Bronchial epithelial cell (primary cell): ENCODE measurements around the gene ITGA8. TPM values are rescaled to one million over a fixed set of nuclear protein-coding genes. Genes with fewer than 3 reads are reported as not detected.
"Not testable (repeated sequence)": the region's sequence is repeated elsewhere in the genome, so short reads cannot be mapped to it uniquely, and the experiment has no call there.

Source experiments
- DNase-seq: peaks from one replicate; pipeline ENCODE4 v3.0.0-alpha.2; 2010; ENCODE audit warnings: low read depth
- FAIRE-seq: peaks from 2 replicates; lab custom pipeline; 2011; peaks lifted over from hg19 to GRCh38; lab: Jason Lieb, UNC
- H3K27me3 ChIP-seq: 2 replicates; pipeline ENCODE4 v1.5.1; 2011; ENCODE audit warnings: low read length; ENCODE audit not compliant: control insufficient read depth, insufficient read depth
- H3K36me3 ChIP-seq: 2 replicates; pipeline ENCODE4 v1.5.1; 2011; ENCODE audit warnings: low read length; ENCODE audit not compliant: control insufficient read depth, insufficient read depth
- H3K4me3 ChIP-seq: 2 replicates; pipeline ENCODE4 v1.5.1; 2011; ENCODE audit warnings: mild to moderate bottlenecking, low read depth, low read length, control low read depth
- total RNA-seq: library from RNA; depleted of rRNA; stranded (reverse); fragments of >200 nt; gene quantifications from 2 replicates; pipeline ENCODE4 v1.2.1, GENCODE V29; 2014
- TF ChIP-seq, protein P1 (sequence below): IDR thresholded peaks from 2 replicates; pipeline ENCODE4 v1.5.1; 2011; ENCODE audit warnings: mild to moderate bottlenecking, moderate library complexity, low read length, control low read depth, inconsistent platforms; ENCODE audit not compliant: insufficient read depth, severe bottlenecking

Gene ITGA8
- total RNA-seq, 1 donor from 2014 or later, result under 0.01 TPM

- FAIRE-seq (no peak), DNase-seq (no peak)
- Histone ChIP-seq H3K4me3 (no peak overlapping the region), H3K27me3 (no peaks in the 10 kb centered on the region), H3K36me3 (no peaks in the 10 kb centered on the region)
- TF ChIP-seq, protein P1, sequence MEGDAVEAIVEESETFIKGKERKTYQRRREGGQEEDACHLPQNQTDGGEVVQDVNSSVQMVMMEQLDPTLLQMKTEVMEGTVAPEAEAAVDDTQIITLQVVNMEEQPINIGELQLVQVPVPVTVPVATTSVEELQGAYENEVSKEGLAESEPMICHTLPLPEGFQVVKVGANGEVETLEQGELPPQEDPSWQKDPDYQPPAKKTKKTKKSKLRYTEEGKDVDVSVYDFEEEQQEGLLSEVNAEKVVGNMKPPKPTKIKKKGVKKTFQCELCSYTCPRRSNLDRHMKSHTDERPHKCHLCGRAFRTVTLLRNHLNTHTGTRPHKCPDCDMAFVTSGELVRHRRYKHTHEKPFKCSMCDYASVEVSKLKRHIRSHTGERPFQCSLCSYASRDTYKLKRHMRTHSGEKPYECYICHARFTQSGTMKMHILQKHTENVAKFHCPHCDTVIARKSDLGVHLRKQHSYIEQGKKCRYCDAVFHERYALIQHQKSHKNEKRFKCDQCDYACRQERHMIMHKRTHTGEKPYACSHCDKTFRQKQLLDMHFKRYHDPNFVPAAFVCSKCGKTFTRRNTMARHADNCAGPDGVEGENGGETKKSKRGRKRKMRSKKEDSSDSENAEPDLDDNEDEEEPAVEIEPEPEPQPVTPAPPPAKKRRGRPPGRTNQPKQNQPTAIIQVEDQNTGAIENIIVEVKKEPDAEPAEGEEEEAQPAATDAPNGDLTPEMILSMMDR, result no peak
Measured at GRCh38 chr10:15632456-15633091, 87.1 kb downstream of the ITGA8 start.

DNA sequence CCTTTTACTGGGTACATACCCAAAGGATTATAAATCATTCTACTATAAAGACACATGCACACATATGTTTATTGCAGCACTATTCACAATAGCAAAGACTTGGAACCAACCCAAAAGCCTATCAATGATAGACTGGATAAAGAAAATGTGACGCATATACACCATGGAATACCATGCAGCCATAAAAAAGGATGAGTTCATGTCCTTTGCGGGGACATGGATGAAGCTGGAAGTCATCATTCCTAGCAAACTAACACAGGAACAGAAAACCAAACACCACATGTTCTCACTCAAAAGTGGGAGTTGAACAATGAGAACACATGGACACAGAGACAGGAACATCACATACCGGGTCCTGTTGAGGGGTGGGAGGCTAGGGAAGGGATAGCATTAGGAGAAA is 88.5 kb downstream of the ITGA8 start:
- DNase-seq, H3K36me3 ChIP-seq, FAIRE-seq, H3K27me3 ChIP-seq, H3K4me3 ChIP-seq: not testable (repeated sequence)

DNA sequence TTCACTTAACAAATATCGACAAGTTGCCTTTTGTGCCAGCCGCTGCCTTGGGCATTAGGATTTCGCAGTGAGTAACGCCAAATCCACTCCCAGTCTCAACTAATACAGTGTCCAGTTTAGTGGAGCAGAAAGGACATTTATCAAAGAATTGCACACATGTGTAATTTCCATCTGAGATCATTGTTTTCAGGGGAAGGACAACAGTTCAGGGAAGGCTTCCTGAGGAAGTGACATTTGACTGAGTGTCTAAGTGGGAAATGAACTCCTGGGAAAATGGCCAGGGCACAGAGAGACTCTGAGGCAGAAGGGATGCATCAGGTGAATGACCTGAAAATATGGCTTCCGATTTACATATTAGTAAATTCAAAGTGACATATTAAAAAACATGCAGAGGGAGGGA is 89.4 kb downstream of the ITGA8 start:
- Histone ChIP-seq H3K4me3 (no peak overlapping the region), H3K27me3 (no peaks in the 10 kb centered on the region), H3K36me3 (no peaks in the 10 kb centered on the region)
- TF ChIP-seq, protein P1, result no peak
- no peak for DNase-seq
- no peak for FAIRE-seq

DNA sequence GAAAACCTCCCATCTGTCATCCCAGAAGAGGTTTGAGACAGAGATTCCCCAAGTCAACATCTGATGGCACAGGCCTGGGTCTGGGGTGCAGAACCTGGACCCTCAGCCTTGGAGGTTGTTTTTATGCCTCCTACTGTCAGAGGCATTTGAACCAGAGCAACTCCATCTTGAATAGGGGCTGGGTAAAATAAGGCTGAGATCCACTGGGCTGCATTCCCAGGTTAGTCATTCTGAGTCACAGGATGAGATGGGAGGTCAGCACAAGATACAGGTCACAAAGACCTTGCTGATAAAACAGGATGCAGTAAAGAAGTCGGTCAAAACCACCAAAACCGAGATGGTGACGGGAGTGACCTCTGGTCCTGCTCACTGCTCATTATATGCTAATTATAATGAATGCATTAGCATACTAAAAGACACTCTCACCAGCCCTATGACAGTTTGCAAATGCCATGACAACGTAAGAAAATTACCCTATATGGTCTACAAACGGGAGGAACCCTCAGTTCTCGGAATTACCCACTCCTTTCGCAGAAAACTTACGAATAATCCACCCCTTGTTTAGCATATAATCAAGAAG is 92.0 kb downstream of the ITGA8 start:
- Histone ChIP-seq H3K4me3 (no peak overlapping the region), H3K36me3 (no peaks in the 10 kb centered on the region), H3K27me3 (no peaks in the 10 kb centered on the region)
- DNase-seq, result no peak
- TF ChIP-seq, protein P1, result no peak
- no peak for FAIRE-seq

- FAIRE-seq (no peak), DNase-seq (no peak)
- TF ChIP-seq, protein P1, result no peak
- Histone ChIP-seq H3K27me3 (no peaks in the 10 kb centered on the region), H3K4me3 (no peak overlapping the region), H3K36me3 (no peaks in the 10 kb centered on the region)
Measured at GRCh38 chr10:15626937-15627336, 92.8 kb downstream of the ITGA8 start.

DNA sequence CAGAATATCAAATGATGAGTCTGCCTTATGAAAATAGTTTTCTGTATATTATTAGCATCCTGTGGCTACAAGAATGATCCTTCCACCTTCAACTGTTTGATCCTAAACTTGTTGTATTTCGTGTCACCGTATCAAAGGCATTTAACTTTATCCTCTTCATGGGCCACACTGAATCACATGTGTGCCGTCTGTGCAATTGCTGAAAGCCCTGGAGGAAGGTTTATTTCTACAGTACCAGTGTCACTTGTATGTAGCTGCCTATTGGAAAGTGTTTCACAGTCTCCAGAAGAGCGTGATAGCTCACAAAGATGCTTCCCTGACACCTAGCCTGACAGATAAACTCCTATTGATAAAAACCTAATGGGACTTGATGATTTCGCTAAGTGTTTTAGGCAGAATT is 94.5 kb downstream of the ITGA8 start:
- no peaks in the 10 kb centered on the region for H3K27me3 ChIP-seq
- FAIRE-seq (no peak), DNase-seq (no peak)
- H3K4me3 ChIP-seq, result no peak overlapping the region
- H3K36me3 ChIP-seq, result no peaks in the 10 kb centered on the region
- TF ChIP-seq, protein P1, result no peak
